GM18870 (cell line): ENCODE results near the gene APLN.

Source experiments
- ATAC-seq: cut with Tn5 transposase; IDR thresholded peaks from one replicate; pipeline ENCODE4 v1.9.1; 2021; ENCODE audit warnings: moderate library complexity; ENCODE audit not compliant: unreplicated experiment

APLN gene, protein sequence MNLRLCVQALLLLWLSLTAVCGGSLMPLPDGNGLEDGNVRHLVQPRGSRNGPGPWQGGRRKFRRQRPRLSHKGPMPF

DNA sequence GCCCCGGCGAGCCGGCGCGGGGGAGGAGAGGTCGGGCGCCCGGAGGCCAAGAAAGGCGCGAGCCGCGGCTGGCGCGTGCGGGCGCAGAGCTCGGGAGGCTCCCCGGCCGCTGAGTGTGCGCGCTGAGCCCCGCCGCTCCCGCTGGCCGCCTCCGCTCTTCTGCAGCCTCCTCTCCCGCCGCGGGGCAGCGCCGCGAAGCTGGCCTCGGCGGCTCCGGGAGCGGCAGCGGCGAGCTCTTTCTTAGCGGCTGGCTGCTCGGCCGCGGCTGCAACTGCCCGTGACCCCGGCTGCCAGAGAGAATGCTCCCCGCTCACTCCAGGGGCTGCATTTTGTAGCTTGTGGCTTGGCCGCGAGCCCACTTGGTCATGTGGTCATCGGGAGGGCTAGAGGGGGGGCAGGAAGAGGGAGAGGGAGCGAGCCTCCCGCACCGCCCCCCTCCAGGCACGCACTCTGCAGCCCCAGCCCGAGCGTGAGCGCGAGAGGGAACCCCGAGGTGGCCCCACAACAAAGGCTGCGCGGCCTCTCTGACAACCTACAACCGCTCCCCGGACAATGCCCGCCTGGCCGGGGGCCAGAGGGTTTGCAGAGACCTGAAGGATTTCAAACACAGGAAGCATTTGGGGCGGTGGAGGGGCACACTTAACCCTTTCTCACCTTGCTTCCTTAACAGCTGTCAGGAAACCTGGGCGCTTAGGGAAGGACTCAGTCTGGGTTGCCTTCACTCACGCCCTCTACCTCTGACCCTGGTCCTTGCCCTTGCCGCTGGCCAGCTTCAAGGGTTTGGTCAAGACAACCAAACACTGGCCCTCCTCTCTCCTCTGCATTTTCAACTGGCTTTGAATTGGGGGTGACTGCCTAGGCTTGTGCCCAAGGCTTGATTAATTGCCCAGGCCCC lies at the start of gene APLN:
APLN (minus strand) TSS at position 305 of the 895 bp plus-strand sequence. CDS start 326 bp downstream, outside the sequence.
- no peak for ATAC-seq

DNA sequence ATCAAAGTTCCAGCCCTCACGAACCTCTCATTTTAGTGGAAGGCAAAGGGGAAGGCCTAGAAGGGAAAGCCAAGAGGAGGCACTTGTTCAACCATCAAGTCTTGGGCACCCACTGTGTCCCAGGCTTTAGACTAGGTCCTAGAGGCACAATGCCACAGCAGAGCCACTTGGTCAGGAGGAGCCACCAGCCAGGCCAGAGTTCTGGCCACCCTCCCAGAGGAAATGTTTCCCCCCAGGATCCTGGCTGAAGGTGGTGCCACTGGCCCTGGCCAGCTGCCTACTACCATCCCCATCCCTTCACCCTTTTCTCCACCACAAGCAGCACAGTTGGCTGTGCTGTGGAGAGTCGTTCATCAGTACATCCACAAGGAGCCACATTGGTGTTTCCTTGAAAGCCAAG lies 49.7 kb upstream of the APLN start:
- ATAC-seq, result no peak

GRCh38 chrX:129701624-129702069 lies 46.9 kb upstream of the APLN start:
- no peak for ATAC-seq

DNA sequence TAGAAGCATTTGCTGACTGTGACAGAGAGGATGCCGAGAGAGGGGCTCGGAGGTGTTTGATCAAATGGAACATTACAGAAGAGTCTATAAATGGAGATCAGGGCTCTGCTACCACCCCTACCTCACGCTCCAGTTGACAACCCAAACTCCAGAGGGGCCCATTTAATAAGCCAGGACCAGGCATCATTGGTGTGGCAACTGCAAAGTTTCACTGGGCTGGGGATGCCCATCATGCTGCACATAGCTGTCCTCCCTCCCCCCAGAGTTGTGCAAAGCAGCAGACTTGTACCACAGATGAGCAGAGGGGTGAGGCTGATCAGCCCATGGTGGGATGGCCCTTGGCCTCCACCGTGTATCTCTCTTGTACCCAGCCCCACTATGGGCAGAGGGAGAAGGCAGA lies 45.8 kb upstream of the APLN start:
- ATAC-seq, result no peak

DNA sequence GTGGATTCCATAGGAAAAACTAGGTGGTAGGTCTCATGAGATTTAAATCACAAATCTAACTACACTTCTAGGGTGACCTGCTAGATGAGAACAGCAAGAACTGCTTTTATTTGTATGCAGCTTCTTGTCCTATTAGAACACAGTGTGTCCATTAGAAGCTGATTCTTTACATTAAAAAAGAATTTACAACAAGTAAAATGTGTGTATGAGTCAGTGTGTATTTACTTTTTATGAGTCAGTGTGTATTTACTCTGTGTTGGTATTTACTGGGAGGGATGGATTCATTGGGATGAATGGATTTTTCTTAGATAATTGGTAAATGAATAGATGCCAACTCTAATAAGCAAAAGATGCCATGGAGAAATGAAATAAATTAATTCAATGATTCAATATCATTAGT lies 43.4 kb upstream of the APLN start:
- no peak for ATAC-seq

DNA sequence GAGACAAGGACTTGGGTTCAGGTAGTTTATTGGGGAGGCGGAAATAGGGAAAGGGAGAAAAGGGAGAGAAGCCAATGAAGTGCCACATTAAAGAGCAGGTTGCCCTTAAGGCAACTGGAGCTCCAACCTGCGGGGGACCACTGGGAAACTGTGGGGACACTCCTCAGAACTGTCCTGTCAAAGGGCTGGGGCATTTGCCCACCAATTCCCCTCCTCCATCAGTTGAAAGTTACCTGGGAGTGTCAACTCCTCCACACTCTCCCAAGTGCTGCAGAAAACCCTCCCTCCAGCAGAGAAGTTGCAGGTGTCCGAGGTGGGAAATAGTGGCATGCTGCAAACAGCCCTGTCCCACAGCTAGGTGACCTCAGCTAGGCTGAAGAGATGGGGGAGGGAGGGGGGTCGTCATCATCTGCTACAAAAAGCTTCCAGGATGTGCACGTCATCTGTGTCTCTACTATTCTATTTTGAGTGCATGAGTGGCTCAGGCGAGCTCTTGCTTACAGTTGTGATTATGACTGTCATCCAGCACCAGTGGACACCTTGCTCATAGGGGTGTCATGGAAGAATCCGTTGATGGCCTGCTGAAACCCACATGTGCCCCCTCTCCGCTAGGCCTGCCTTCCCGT lies 42.6 kb upstream of the APLN start:
- no peak for ATAC-seq

DNA sequence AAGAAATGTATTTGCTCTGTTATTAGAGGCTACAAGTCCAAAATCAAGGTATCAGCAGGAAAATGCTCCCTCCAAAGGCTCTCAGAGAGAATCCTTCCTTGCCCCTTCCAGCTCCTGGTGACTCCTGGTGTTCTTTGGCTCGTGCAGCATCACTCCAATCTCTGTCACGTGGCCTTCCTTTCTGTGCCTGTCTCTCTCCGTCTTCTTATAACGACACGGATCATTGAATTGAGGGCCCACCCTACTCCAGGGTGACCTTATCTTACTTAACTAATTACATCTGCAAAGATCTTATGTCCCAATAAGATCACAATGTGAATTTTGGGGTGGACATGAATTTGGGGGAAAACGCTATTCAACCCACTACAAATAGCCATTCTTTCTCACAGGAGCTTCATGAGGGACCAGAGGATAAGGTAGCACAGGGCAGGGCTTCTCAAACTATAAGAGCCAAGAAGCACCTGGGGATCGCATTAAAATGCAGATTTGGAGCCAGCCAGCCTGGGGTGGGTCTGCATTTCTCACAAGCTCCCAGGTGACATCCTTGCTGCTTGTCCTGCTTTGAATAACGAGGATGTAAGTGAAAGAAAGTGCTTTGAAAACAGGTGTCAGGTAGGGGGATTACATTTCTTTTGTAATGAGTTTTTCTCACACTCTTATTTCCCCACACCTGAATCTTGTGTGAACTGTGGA lies 41.9 kb upstream of the APLN start:
- ATAC-seq, result no peak

GRCh38 chrX:129695937-129696336 lies 41.2 kb upstream of the APLN start:
- no peak for ATAC-seq

- ATAC-seq, result no peak
Observed at GRCh38 chrX:129695535-129695934, 40.8 kb upstream of the APLN start.

GRCh38 chrX:129694805-129695204 lies 40.0 kb upstream of the APLN start:
- ATAC-seq, result no peak

GRCh38 chrX:129693354-129693753 lies 38.6 kb upstream of the APLN start:
- ATAC-seq, result no peak

DNA sequence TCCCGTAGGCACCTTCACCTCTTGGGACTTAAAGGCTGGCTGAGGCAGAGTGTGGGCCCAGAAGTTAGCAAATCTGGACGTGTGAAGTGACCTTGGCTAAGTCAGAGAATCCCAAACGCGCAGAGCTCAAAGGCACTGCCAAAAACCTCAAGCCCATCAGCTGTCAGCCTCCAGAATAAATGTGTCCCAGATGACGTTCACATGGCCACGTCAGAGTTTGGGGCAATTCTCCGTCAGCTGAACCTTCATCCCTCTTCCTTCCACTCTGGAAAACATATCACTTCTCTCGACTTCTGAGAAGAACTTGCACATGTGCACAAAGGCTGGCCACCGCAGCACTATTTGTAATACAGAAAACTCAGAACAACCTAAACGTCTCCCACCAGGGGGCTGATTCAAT lies 35.7 kb upstream of the APLN start:
- ATAC-seq, result no peak

DNA sequence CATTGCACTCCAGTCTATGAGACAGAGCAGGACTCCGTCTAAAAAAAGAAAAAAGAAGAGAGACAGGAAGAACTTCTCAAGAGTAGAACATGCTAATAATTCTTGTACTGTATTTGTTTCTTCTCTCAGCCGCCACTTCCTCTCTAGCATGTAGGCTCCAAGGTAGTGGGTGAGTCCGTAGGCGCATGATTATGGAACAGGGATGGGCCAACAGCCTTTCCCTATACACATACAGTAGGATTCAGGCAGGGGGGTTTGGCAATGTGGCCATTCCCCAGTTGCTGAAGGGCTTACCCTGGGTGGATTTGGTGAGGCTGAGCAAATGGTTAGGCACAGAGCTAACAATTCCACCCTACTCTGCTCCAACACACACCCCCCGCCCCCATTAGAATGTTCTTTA lies 35.0 kb upstream of the APLN start:
- ATAC-seq, result no peak

DNA sequence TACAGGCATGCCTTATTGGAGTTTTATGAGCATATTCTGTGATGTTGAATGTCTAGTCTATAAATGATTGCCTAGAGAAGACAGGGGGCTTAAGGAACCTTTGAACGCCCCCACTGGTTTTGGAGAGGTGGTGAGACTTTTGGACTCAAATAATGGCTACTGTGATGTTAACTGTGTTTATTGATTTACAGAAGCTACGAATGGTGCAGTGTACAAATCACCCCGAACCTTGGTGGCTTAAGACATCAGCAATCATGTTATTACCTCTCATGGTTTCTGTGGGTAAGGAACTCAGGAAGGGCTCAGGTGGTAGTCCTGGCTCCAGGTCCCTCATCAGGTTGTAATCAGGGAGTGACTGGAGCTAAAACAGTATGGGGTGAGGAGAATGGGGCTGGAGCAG lies 33.3 kb upstream of the APLN start:
- no peak for ATAC-seq

GRCh38 chrX:129686422-129686948 lies 31.7 kb upstream of the APLN start:
- no peak for ATAC-seq

- no peak for ATAC-seq
Observed at GRCh38 chrX:129682979-129683378, 28.2 kb upstream of the APLN start.

- no peak for ATAC-seq
Observed at GRCh38 chrX:129679901-129680300, 25.1 kb upstream of the APLN start.

DNA sequence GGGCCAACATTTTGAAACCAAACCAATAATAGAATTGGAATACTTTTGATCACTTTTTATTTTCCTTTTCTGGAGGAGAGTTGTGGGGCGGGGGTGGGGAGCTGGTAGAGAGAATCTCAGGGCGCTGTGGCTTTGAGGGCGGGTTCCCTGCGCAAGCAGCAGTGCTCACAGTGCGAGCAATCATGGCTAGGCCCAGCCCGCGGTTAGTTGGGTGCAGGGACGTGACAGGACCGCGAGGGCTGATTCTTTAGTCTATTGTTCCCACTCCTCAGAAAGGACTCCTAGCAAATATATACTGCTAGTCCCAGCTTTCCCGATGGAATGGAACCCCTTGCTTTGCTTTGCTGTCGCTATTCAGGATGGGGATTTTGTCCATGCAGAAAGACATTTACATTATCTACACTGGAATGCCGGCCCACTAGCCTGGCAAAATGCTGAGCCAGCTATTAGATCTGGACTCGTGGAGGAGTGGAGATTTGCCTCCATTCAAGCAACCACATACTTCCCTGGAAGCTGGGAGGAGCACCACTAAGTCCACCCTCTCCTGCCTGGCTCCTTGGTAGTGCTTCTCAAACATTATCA lies 23.9 kb upstream of the APLN start:
- no peak for ATAC-seq

DNA sequence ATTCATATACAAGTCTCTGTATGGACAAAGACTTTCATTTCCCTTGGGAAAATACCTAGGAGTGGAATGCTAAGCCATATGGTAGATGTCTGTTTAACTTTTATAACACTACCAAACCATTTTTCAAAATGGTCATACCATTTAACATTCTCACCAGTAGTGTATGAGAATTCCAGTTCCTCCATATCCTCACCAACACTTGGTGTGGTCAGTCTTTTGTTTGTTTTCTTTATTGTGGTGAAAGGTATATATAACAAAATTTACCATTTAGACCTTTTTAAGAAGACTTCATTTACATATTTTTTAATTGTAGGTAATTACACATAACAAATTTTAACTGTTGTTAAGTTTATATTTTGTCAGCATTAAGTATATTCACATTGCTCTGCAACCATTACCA lies 12.7 kb upstream of the APLN start:
- no peak for ATAC-seq

- no peak for ATAC-seq
Observed at GRCh38 chrX:129665916-129666644, 11.3 kb upstream of the APLN start.
